HL-60 (cell line): ENCODE data around the gene NRXN3.

Experiments used
- DNase-seq, 2 experiments: peaks; one replicate each; pipeline ENCODE4 v3.0.0-alpha.2; 2010 to 2020; ENCODE audit warnings: low read depth in 1 of 2, low spot score in 1 of 2
- H3K27ac ChIP-seq: fragments of 250-450 bp; sonication (Bioruptor Pico); replicated peaks from 2 replicates; pipeline ENCODE4 v1.5.1; 2020; ENCODE audit warnings: mild to moderate bottlenecking, moderate library complexity
- H3K27me3 ChIP-seq: fragments of 250-450 bp; sonication (Bioruptor Pico); 2 replicates; pipeline ENCODE4 v1.5.1; 2021; ENCODE audit warnings: mild to moderate bottlenecking, moderate library complexity; ENCODE audit not compliant: insufficient read depth, poor library complexity, severe bottlenecking
- H3K4me3 ChIP-seq: replicated peaks from 2 replicates; pipeline ENCODE4 v1.5.1; 2011; ENCODE audit warnings: mild to moderate bottlenecking, control low read depth, low read length; ENCODE audit not compliant: insufficient read depth
- CTCF ChIP-seq: IDR thresholded peaks from one replicate; pipeline ENCODE4 v1.5.1; 2011; ENCODE audit warnings: low read length, control low read depth, inconsistent platforms; ENCODE audit not compliant: insufficient read depth
- GABPA ChIP-seq: IDR thresholded peaks from 2 replicates; pipeline ENCODE4 v1.6.1; 2012; ENCODE audit warnings: low read depth
- POLR2AphosphoS5 ChIP-seq: IDR thresholded peaks from 2 replicates; pipeline ENCODE4 v1.6.1; 2012; ENCODE audit warnings: low read depth
- REST ChIP-seq: IDR thresholded peaks from 2 replicates; pipeline ENCODE4 v1.6.1; 2012; ENCODE audit warnings: low read depth; ENCODE audit not compliant: insufficient replicate concordance
- SPI1 ChIP-seq: IDR thresholded peaks from 2 replicates; pipeline ENCODE4 v1.6.1; 2012; ENCODE audit warnings: low read depth, mild to moderate bottlenecking, borderline replicate concordance

The NRXN3 gene

GRCh38 chr14:79856381-79856780, 1686.2 kb downstream of the NRXN3 start:
- TF ChIP-seq REST (no peak), SPI1 (no peak), CTCF (no peak), POLR2AphosphoS5 (no peak), GABPA (no peak)
- DNase-seq: no peak
- Histone ChIP-seq H3K27me3 (no peaks in the 10 kb centered on the region), H3K27ac (no peak overlapping the region), H3K4me3 (no peak overlapping the region)

GRCh38 chr14:79861111-79861510, 1690.9 kb downstream of the NRXN3 start:
- Histone ChIP-seq H3K27ac (no peak overlapping the region), H3K27me3 (no peaks in the 10 kb centered on the region), H3K4me3 (no peak overlapping the region)
- TF ChIP-seq POLR2AphosphoS5 (no peak), GABPA (no peak), CTCF (no peak), SPI1 (no peak), REST (no peak)
- no peak for DNase-seq

GRCh38 chr14:79862045-79862444, 1691.9 kb downstream of the NRXN3 start:
- H3K27me3 ChIP-seq: no peaks in the 10 kb centered on the region
- DNase-seq: no peak
- TF ChIP-seq REST (no peak), CTCF (no peak), POLR2AphosphoS5 (no peak), SPI1 (no peak), GABPA (no peak)
- no peak overlapping the region for H3K27ac ChIP-seq
- no peak overlapping the region for H3K4me3 ChIP-seq
